NT2/D1 (cell line): ENCODE data around the gene OTUD7B.

Source experiments
- DNase-seq: peaks from one replicate; pipeline ENCODE4 v3.0.0-alpha.2; 2011; ENCODE audit warnings: low read depth, low spot score
- H3K27me3 ChIP-seq: 2 replicates; pipeline ENCODE4 v1.6.0; 2011; ENCODE audit warnings: mild to moderate bottlenecking; ENCODE audit not compliant: insufficient read length, insufficient read depth
- H3K36me3 ChIP-seq: 2 replicates; pipeline ENCODE4 v1.6.1; 2011; ENCODE audit warnings: mild to moderate bottlenecking, low read length, mixed read lengths; ENCODE audit not compliant: insufficient read depth, insufficient read length
- H3K4me1 ChIP-seq: 2 replicates; pipeline ENCODE4 v1.5.1; 2011; ENCODE audit not compliant: insufficient read depth, insufficient read length
- H3K4me3 ChIP-seq: 2 replicates; pipeline ENCODE4 v1.5.1; 2011; ENCODE audit warnings: low read depth; ENCODE audit not compliant: insufficient read length
- H3K9ac ChIP-seq: 2 replicates; pipeline ENCODE4 v1.6.0; 2011; ENCODE audit warnings: low read depth; ENCODE audit not compliant: insufficient read length
- H3K9me3 ChIP-seq: 2 replicates; pipeline ENCODE4 v1.5.1; 2011; ENCODE audit warnings: mild to moderate bottlenecking, low read length; ENCODE audit not compliant: insufficient read depth
- SUZ12 ChIP-seq: IDR thresholded peaks from 2 replicates; pipeline ENCODE4 v1.6.1; 2011; ENCODE audit not compliant: insufficient read length, insufficient read depth; ENCODE audit errors: extremely low read depth
- YY1 ChIP-seq: IDR thresholded peaks from 2 replicates; pipeline ENCODE4 v1.6.1; 2011; ENCODE audit not compliant: insufficient read length, insufficient read depth
- ZNF274 ChIP-seq: IDR thresholded peaks from 2 replicates; pipeline ENCODE4 v1.6.1; 2011; ENCODE audit warnings: mild to moderate bottlenecking, low read depth, low read length

OTUD7B gene

DNA sequence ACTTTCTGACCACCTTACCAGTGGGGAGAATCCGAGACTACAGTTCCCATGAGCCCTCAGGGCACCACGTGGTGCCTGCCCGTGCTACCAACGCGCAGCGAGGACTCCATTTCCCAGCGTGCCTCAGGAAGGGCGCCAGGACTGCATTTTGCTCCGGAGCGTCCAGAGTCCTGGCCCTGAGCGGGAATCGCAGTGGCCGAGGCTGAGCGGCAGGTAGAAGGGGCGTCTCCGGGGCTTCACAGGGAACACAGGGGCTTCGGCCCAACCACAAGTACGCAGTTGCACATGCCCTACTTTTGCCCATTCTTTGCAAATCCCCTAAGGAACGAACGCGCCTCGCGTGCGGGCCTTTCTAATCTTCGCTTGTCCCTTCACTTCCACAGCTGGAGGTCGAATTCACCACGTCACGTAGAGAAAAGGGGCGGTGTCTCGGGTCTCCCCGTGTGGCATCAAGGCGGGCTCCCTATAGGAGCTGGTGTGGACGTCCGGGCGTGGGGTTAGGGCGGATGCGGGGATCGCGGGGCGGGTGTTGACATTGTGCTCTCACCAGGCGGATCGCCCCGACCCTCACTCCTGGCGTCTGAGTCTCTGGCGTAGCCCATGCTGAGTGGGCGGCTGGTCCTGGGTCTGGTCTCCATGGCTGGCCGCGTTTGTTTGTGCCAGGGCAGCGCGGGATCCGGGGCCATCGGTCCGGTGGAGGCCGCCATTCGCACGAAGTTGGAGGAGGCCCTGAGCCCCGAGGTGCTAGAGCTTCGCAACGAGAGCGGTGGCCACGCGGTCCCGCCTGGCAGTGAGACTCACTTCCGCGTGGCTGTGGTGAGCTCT, 110.9 kb downstream of the OTUD7B start, which contains the start of gene BOLA1:
Gene BOLA1, plus strand, starts transcription at position 109 of the 825 bp plus-strand sequence. Its CDS starts 492 bp downstream, at position 601.
- no peak for TF ChIP-seq ZNF274
- TF ChIP-seq SUZ12 = no peak
- no peak for TF ChIP-seq YY1
- no peaks in the 10 kb centered on the region for H3K27me3 ChIP-seq
- H3K36me3 ChIP-seq = peaks cover 2% of the 10 kb centered on the region
- no peaks in the 10 kb centered on the region for H3K4me1 ChIP-seq
- peak; percentile 66 for DNase-seq
- H3K9ac ChIP-seq = no peak within 1 kb of the TSS
- peak within 1 kb of the TSS; percentile 3 for H3K4me3 ChIP-seq
- H3K9me3 ChIP-seq = peaks cover 12% of the 10 kb centered on the region; the same call in 1 of the 2 replicates

DNA sequence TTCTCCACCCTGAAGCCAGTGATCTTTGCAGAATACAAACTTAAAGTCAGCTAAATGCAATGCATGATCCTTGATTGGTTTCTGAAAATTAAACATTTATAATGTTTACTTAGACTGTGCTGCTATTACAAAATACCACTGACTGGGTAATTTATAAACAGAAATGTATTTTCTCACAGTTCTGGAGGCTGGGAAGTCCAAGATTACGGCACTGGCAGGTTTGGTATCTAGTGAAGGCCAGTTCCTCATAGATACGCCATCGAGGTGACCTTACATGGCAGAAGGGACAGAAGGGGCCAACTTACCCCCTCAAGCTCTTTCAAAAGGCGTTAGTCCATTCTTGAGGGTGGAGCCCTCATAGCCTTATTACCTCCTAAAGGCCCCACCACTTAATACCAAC, 114.0 kb downstream of the OTUD7B start:
- Histone ChIP-seq H3K27me3 (no peaks in the 10 kb centered on the region), H3K4me1 (no peaks in the 10 kb centered on the region), H3K9ac (no peak overlapping the region), H3K4me3 (no peak overlapping the region), H3K36me3 (no peaks in the 10 kb centered on the region), H3K9me3 (peaks cover 12% of the 10 kb centered on the region; the same call in 1 of the 2 replicates)
- no peak for DNase-seq
- TF ChIP-seq SUZ12 (no peak), YY1 (no peak), ZNF274 (no peak)

DNA sequence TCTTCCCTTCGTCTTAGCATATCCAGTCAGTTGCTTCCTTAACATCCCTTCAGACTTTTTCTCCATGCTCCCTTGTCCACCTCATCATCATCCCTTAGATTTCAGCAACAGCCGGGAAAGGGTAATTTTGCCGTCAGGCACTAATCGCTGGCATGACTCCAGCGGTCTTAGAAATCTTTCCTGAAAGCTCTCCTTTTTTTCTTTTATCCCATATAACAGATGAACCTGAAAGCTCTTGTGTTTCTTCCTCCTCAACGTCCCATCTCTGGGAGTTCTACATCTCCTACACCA, 121.6 kb downstream of the OTUD7B start:
- no peak for TF ChIP-seq ZNF274
- TF ChIP-seq YY1 = no peak
- no peak for TF ChIP-seq SUZ12
- Histone ChIP-seq H3K9ac (peak overlapping the region; percentile 80), H3K36me3 (no peaks in the 10 kb centered on the region)

GRCh38 chr1:149888247-149888998, 122.1 kb downstream of the OTUD7B start:
- Histone ChIP-seq H3K36me3 (no peaks in the 10 kb centered on the region), H3K4me1 (no peaks in the 10 kb centered on the region), H3K27me3 (no peaks in the 10 kb centered on the region), H3K4me3 (peak overlapping the region; percentile 64), H3K9ac (peak overlapping the region; percentile 80), H3K9me3 (no peaks in the 10 kb centered on the region)
- DNase-seq = peak; percentile 95
- no peak for TF ChIP-seq SUZ12
- peak; percentile 64 for TF ChIP-seq YY1

More for the DNA sequence above, 121.6 kb downstream of the OTUD7B start:
- Histone ChIP-seq H3K27me3 (no peaks in the 10 kb centered on the region), H3K4me1 (no peaks in the 10 kb centered on the region), H3K4me3 (peak overlapping the region; percentile 64), H3K9me3 (no peaks in the 10 kb centered on the region)
- no peak for DNase-seq
